Fibroblast of skin of right quadriceps (primary cell): ENCODE measurements around the gene KRTAP10-7.
"Not testable (repeated sequence)": the region's sequence is repeated elsewhere in the genome, so short reads cannot be mapped to it uniquely, and the experiment has no call there.

Source experiments
- DNase-seq: peaks from one replicate; pipeline ENCODE4 v3.0.0-alpha.2; 2013

Gene KRTAP10-7, protein sequence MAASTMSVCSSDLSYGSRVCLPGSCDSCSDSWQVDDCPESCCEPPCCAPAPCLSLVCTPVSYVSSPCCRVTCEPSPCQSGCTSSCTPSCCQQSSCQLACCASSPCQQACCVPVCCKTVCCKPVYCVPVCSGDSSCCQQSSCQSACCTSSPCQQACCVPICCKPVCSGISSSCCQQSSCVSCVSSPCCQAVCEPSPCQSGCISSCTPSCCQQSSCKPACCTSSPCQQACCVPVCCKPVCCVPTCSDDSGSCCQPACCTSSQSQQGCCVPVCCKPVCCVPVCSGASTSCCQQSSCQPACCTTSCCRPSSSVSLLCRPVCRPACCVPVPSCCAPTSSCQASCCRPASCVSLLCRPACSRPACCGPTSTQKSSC

DNA sequence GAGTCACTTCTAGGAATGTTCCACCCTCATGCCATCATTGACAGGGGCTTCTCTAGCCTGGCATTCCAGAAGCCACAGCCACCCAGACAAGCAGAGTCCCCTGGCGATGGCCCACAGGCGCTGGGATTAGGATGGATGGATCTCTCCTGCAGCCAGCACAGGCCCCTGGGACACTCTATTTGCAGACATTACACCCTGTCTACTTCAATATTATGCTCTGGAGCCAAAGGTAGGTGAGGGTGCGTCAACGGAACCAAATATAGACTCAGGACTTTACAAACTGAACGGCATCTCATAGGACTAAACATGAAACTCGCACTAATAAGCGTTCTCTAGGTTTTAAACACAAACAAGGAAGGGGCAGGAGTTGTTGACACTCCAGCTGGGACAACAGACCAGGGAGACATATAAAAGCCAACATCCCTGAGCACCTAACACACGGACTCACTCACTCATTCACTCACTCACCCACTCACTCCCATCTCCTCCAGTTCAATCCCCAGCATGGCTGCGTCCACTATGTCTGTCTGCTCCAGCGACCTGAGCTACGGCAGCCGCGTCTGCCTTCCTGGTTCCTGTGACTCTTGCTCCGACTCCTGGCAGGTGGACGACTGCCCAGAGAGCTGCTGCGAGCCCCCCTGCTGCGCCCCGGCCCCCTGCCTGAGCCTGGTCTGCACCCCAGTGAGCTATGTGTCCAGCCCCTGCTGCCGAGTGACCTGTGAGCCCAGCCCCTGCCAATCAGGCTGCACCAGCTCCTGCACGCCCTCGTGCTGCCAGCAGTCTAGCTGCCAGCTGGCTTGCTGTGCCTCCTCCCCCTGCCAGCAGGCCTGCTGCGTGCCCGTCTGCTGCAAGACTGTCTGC, at the start of gene KRTAP10-7:
TSS of gene KRTAP10-7 (plus strand) at position 480 of the 861 bp plus-strand sequence. CDS start at position 505, 25 bp downstream.
- DNase-seq, result not testable (repeated sequence)

DNA sequence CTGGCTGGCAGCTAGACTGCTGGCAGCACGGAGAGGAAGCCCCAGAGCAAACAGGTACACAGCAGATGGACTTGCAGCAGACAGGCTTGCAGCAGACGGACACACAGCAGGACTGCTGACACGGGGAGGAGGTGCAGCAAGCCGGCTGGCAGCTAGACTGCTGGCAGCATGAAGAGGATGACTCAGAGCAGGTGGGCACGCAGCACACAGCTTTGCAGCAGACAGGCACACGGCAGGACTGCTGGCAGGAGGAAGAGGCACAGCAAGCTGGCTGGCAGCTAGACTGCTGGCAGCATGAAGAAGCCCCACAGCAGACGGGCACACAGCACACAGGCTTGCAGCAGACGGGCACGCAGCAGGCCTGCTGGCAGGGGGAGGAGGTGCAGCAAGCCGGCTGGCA, 49.6 kb upstream of the KRTAP10-7 start:
- no peak for DNase-seq

GRCh38 chr21:44551340-44551961, 48.9 kb upstream of the KRTAP10-7 start, which contains the start of gene KRTAP10-2:
KRTAP10-2 (minus strand) TSS chr21:44551505; CDS start chr21:44551458, 47 bp downstream.
- DNase-seq, result no peak

GRCh38 chr21:44552136-44552535, 48.3 kb upstream of the KRTAP10-7 start:
- no peak for DNase-seq

DNA sequence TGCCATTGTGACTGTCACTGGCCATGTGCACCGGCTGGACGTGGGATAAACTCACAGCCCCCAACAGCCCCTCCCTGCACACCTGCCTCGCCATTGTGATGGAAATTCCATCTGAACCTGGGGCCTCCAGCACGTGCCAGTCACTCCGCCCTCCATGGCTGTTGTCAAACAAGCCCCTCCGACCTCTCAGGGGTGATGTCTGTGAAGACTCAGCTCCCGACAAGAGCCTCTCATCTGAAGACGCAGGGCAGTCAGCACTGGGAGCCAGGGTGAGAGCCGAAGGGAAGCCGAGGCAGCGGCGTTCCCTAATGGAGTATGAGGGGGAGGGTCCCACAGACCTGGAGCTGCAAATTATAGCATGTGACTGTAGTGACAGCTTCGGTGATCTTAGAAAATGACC, 47.7 kb upstream of the KRTAP10-7 start:
- no peak for DNase-seq

DNA sequence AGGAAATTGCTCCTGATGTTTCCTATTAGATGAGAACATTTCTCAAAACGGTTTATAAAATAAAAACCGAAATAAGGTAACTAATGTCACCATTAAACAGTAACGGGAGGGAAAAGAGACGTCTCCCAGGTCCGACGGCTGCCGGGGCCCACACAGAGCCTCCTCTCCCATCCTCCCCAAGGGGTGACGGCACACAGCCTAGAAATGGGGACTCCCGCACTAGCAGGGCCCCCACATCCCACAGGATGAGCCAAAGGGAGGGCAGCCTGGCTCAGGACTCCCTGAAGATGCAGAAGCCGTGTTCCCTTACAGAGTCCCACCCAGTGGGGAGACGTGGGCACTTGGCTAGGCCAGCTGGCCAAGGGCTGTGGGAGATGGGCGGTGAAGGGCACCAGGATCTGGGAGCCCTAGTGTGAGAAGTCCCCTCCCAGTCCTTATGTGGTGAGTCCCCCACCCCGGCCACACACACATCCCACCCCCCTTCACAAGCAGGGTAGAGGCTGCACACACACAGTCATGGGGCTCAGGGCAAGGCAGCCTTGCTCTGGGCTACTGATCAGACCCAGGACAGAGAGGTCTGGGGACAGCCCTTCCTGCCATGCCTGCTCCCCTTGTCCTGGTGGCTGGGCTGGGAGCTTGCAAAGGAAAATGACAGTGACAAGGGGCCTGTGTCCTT, 45.1 kb upstream of the KRTAP10-7 start:
- no peak for DNase-seq

- no peak for DNase-seq
Observed at GRCh38 chr21:44556879-44557278, 43.5 kb upstream of the KRTAP10-7 start.

DNA sequence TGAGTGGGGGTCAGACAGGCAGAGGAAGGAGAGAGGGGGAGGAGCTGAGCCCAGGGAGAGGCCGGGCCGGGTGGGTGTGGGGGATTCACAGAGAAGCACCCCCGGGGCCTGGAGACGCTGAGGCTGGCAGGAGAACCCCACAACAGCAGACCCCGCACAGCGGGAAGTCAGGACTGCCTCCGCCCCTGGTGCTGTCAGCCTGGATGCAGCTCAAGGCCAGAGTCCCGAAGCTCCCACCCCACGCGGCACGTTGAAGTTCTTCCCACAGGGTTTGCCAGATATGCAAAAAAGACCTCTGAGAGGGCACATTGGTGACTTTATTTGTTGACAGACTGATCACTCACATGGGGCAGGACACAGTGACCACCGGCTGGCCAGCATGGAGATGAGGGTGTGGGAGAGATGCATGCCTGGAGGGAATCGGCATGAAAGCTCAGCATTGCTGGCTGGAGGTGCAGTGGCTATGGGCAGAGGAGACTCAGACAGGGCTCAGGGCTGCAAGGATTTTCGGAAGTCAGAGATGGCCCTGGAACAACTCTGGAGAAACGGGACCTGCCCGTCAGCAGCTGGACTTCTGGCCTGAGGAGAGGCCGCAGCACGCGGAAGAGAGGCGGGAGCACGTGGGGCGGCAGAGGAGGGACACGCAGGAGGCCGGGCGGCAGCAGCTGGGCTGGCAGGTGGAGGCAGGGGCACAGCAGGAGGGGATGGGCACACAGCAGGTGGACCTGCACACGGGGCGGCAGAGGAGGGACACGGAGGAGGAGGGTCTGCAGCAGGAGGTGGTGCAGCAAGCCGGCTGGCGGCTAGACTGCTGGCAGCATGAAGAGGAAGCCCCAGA, 42.7 kb upstream of the KRTAP10-7 start:
- no peak for DNase-seq

DNA sequence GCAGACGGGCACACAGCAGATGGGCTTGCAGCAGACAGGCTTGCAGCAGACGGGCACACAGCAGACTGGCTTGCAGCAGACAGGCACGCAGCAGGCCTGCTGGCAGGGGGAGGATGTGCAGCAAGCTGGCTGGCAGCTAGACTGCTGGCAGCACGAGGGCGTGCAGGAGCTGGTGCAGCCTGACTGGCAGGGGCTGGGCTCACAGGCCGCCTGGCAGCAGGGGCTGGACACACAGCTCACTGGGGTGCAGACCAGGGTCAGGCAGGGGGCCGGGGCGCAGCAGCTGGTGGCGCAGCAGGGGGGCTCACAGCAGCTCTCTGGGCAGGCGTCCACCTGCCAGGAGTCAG, 42.1 kb upstream of the KRTAP10-7 start:
- not testable (repeated sequence) for DNase-seq

DNA sequence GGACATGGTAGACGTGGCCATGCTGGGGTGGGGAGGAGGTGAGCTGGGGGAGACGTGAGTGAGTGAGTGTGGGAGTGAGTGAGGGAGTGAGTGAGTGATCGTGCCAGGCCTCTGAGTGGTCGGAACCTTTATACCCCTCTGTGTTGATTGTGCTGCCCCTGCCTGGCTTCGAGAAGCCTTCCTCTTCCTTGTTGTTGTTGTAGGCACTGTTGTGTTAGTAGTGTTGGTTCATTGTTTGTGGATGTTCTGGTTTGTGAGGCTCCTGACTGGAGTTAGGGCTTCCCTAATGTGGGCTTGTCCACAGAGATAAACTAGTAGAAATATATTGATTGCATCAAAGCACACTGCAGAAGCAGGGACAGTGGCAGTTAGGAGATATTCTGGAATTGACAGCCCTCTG, 41.7 kb upstream of the KRTAP10-7 start, which contains the start of gene KRTAP10-3:
TSS of gene KRTAP10-3 (minus strand) at position 101 of the 400 bp plus-strand sequence. CDS start at position 21, 80 bp downstream.
- no peak for DNase-seq

GRCh38 chr21:44564099-44564498, 36.3 kb upstream of the KRTAP10-7 start:
- no peak for DNase-seq

GRCh38 chr21:44564886-44565598, 35.4 kb upstream of the KRTAP10-7 start:
- no peak for DNase-seq

GRCh38 chr21:44566403-44566802, 34.0 kb upstream of the KRTAP10-7 start:
- no peak for DNase-seq

DNA sequence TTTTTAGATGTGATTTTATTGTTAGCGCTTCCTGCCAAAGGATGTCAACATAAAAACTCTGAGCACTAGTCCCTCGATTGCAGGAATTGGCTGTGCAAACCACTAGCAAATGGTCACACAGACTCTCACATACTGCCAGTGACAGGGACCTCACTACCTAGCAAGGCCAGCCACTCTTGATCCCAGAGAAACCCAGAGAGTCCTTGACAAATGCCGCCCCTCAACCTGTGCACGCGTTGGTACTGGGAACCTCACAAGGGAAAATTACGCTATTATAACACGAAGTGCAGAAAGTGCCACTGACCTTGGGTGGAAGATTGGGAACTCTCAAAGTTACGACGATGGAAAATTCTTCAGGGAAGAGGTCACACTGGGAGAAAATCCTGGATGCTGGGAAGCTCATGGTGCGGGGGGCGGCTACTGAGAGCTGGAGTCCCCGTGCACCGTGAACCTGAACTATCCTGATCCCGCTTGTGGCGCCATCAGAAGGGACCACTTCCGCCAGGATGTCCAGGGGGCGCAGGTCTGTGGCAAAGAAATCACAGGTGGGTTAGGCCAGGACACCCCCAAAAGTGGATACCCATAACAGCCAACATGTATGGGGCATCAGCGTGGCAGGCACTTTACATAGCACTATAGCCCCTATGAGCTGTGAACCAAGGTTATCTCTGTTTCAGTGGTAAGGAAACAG, 32.8 kb upstream of the KRTAP10-7 start:
- no peak for DNase-seq

GRCh38 chr21:44568261-44568660, 32.1 kb upstream of the KRTAP10-7 start:
- DNase-seq, result no peak

GRCh38 chr21:44568667-44569556, 31.5 kb upstream of the KRTAP10-7 start:
- DNase-seq, result no peak

- DNase-seq, result no peak
Observed at GRCh38 chr21:44569861-44570517, 30.4 kb upstream of the KRTAP10-7 start.

DNA sequence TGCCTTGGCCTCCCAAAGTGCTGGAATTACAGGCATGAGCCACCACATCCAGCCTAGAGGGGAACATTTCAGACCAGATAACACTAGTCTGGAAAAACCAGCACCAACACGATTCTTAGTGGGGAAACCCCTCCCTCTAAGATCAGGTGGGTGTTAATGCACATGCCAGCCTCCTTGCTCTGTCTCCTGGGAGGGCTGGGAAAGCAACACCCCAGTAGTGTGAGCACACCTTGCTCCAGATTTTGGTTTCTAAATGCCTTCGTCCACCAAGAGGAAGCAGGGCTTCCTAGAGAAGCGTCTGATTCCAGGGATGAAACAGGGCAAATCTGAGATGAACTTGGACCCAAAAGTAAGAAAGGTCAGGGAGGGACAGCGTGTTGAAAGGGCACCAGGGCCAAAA, 29.1 kb upstream of the KRTAP10-7 start:
- no peak for DNase-seq
